Suprapubic skin (tissue), 4 donors: ENCODE measurements around the gene WASHC4. TPM values are rescaled to one million over a fixed set of nuclear protein-coding genes. Genes with fewer than 3 reads are reported as not detected.

Source experiments
- DNase-seq, 2 donors: peaks; one replicate each; pipeline ENCODE4 v3.0.0-alpha.2; 2019; ENCODE audit warnings: low spot score in 2 of 2
- H3K27ac ChIP-seq: fragments of 200-600 bp; sonication (generic); one replicate; pipeline ENCODE4 v1.5.1; 2019
- H3K27me3 ChIP-seq: fragments of 200-600 bp; sonication (generic); one replicate; pipeline ENCODE4 v1.5.1; 2019
- H3K36me3 ChIP-seq: fragments of 200-600 bp; sonication (generic); one replicate; pipeline ENCODE4 v1.5.1; 2019
- H3K4me1 ChIP-seq: fragments of 200-600 bp; sonication (generic); one replicate; pipeline ENCODE4 v1.5.1; 2019
- H3K4me3 ChIP-seq: fragments of 200-600 bp; sonication (generic); one replicate; pipeline ENCODE4 v1.5.1; 2019; ENCODE audit warnings: mild to moderate bottlenecking
- H3K9me3 ChIP-seq: fragments of 200-600 bp; sonication (generic); one replicate; pipeline ENCODE4 v1.5.1; 2019
- CTCF ChIP-seq, 2 donors: fragments of 200-600 bp in 1 of 2; fragments of 450-650 bp in 1 of 2; sonication (generic) in 1 of 2; IDR thresholded peaks; one replicate each; pipeline ENCODE4 v1.5.1; 2016 to 2019; ENCODE audit warnings: antibody characterized with exemption in 2 of 2, mild to moderate bottlenecking in 1 of 2, moderate library complexity in 1 of 2
- EP300 ChIP-seq: sonication (generic); formaldehyde crosslinking; IDR thresholded peaks from one replicate; pipeline ENCODE4 v1.6.1; 2017; ENCODE audit warnings: antibody characterized with exemption
- POLR2A ChIP-seq, 2 donors: fragments of 450-650 bp; IDR thresholded peaks; one replicate each; pipeline ENCODE4 v1.6.1; 2017; ENCODE audit warnings: antibody characterized with exemption in 2 of 2, mild to moderate bottlenecking in 2 of 2, moderate library complexity in 2 of 2
- POLR2AphosphoS5 ChIP-seq, 3 donors: sonication (generic); formaldehyde crosslinking; IDR thresholded peaks; one replicate each; pipeline ENCODE4 v1.6.1; 2017; ENCODE audit warnings: antibody characterized with exemption in 3 of 3
- WGBS: methylation state at CpG from one replicate; pipeline ENCODE4 v1.1.5; 2018; 5-methylcytosine and 5-hydroxymethylcytosine counted together
- total RNA-seq, 4 donors: library from RNA; depleted of rRNA; stranded (reverse); fragments of >200 nt; gene quantifications; one replicate each; pipeline ENCODE4 v1.1.0, GENCODE V29; 2016

WASHC4 gene
- total RNA-seq, 4 donors from 2014 or later: 24.9 to 66.5 (median 30.4) TPM

- H3K4me3 ChIP-seq: no peak overlapping the region
- peaks cover 7% of the 10 kb centered on the region for H3K4me1 ChIP-seq
- no peaks in the 10 kb centered on the region for H3K9me3 ChIP-seq
- 69% methylated on average over 10 of the region's 10 CpGs for WGBS
- H3K27ac ChIP-seq: peak overlapping the region; percentile 58
- TF ChIP-seq POLR2AphosphoS5 (IDR thresholded peaks at IDR 0.05) (no peak), POLR2A (IDR thresholded peaks at IDR 0.05) (no peak), CTCF (IDR thresholded peaks at IDR 0.05) (no peak), EP300 (no peak)
- no peaks in the 10 kb centered on the region for H3K27me3 ChIP-seq
- no peak for DNase-seq
- peaks cover 98% of the 10 kb centered on the region for H3K36me3 ChIP-seq
Measured at GRCh38 chr12:105205322-105206048, 98.0 kb downstream of the WASHC4 start.

DNA sequence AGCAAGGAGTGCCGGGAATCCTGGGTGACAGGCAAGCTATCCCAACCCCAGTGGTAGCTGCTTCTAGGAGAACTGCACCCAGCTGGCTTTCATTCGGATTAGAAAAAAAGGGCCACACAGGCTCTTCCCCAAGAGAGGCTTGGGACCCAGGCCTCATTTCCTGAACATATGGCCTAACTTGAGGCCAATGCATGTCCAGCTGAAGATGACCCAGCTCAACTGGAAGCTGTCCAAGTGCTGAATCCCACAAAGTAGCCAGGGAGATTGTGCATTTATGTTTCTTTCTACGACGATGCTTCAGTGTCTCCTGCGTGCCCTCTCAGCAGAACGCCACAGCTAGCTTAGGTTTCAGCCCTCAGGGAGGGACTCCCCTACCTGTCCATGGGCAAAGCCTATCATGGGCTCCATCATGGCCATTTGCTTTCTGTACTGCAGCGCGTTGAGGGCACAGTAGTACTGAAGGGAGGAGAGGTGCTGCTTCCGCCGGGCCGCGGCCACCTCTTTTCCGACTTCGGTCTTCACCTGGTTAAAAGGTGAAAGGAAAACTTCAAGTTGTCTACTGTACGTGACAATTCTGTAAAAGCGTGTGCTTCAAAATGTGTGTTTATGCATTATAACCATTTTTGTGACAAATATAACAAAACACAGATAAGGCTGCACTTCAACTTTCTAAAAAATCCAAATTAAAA, 99.3 kb downstream of the WASHC4 start:
- no peak overlapping the region for H3K27ac ChIP-seq
- H3K36me3 ChIP-seq: peaks cover 98% of the 10 kb centered on the region
- peaks cover 7% of the 10 kb centered on the region for H3K4me1 ChIP-seq
- H3K27me3 ChIP-seq: no peaks in the 10 kb centered on the region
- no peak overlapping the region for H3K4me3 ChIP-seq
- H3K9me3 ChIP-seq: no peaks in the 10 kb centered on the region
- DNase-seq: no peak
- 93% methylated on average over 15 of the region's 16 CpGs for WGBS
- TF ChIP-seq POLR2AphosphoS5 (IDR thresholded peaks at IDR 0.05) (no peak), EP300 (no peak), CTCF (IDR thresholded peaks at IDR 0.05) (no peak), POLR2A (IDR thresholded peaks at IDR 0.05) (no peak)

DNA sequence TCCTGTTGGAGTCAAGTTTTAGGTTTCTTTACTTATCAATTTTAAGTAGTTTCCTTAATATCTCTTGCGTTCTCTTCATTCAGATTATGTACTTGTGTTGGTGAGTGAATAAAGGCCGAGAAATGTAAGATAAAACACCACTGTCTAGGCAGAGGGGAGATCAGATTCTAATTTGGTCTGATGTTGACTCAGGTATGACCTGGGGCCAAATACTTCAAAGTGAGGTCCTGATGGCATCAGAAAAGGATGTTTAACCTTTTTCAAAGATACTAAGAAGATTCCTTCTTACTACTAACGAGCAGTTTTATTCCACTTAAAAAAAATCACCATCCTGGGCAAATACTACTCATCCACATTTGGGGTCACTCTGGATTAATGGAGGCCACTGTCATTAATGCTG, 101.6 kb downstream of the WASHC4 start:
- Histone ChIP-seq H3K27me3 (no peaks in the 10 kb centered on the region), H3K4me3 (no peak overlapping the region), H3K36me3 (peaks cover 88% of the 10 kb centered on the region), H3K27ac (no peak overlapping the region), H3K4me1 (peaks cover 10% of the 10 kb centered on the region), H3K9me3 (no peaks in the 10 kb centered on the region)
- no peak for TF ChIP-seq POLR2A (IDR thresholded peaks at IDR 0.05)
- 92% methylated on average over 3 of the region's 3 CpGs for WGBS
- DNase-seq: no peak

DNA sequence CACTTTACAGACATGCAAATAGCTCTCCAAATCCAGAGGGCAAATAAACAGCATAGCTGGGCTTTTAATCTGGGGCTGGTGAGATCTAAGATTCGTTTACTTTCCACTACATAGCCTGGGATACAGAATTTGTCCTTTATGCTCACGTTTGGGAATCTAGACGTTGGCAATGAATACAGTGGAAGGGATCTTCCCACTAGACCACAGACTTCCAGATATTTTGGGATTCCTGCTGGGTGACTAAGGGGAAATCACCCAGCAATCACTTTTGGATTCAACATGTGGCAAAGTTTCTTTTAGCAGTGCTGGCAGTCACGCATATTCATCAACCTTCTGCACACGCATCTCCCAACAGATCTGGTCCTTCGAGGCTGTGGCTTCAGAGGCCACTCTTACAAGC, 104.9 kb downstream of the WASHC4 start:
- no peak overlapping the region for H3K4me3 ChIP-seq
- no peaks in the 10 kb centered on the region for H3K27me3 ChIP-seq
- no peak overlapping the region for H3K27ac ChIP-seq
- no peaks in the 10 kb centered on the region for H3K9me3 ChIP-seq
- TF ChIP-seq CTCF (IDR thresholded peaks at IDR 0.05) (no peak), POLR2AphosphoS5 (IDR thresholded peaks at IDR 0.05) (no peak), EP300 (no peak), POLR2A (IDR thresholded peaks at IDR 0.05) (no peak)
- H3K4me1 ChIP-seq: peaks cover 19% of the 10 kb centered on the region
- 52% methylated on average over 6 of the region's 6 CpGs for WGBS
- H3K36me3 ChIP-seq: peaks cover 85% of the 10 kb centered on the region
- no peak for DNase-seq

DNA sequence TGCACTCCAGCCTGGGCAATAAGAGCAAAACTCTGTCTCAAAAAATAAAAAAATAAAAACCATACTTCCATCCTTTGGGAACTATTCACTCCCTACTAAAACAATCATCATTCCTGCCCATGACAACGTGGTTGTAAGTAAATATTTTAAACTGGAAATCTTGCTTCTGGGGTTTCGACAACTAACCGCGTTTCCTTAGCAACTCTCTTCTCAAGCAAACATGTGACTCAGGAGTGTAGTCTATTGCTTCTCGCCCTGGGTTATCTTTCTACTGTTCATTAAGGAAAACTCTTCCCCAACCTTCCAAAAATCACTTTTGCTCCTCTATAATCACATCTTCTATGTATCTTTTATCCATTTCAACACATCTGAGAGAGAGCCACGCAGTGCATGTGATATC, 106.6 kb downstream of the WASHC4 start:
- H3K27ac ChIP-seq: peak overlapping the region; percentile 59
- H3K9me3 ChIP-seq: no peaks in the 10 kb centered on the region
- peaks cover 78% of the 10 kb centered on the region for H3K36me3 ChIP-seq
- H3K27me3 ChIP-seq: no peaks in the 10 kb centered on the region
- WGBS: 51% methylated on average over 6 of the region's 6 CpGs
- TF ChIP-seq POLR2AphosphoS5 (IDR thresholded peaks at IDR 0.05) (no peak), POLR2A (IDR thresholded peaks at IDR 0.05) (no peak), CTCF (IDR thresholded peaks at IDR 0.05) (no peak), EP300 (no peak)
- no peak overlapping the region for H3K4me3 ChIP-seq
- H3K4me1 ChIP-seq: peaks cover 30% of the 10 kb centered on the region
- no peak for DNase-seq
